H1 (cell line): ENCODE results near the gene PAWR.

Experiments used
- PHF8 ChIP-seq: fragments of 200-600 bp; sonication (generic); conservative IDR thresholded peaks from 2 replicates; pipeline ENCODE4 v1.7.1; 2012; ENCODE audit warnings: low read depth, mild to moderate bottlenecking, inconsistent platforms, low read length, moderate library complexity
- POU5F1 ChIP-seq: IDR thresholded peaks from 2 replicates; pipeline ENCODE4 v1.6.1; 2011; ENCODE audit warnings: low read depth, mild to moderate bottlenecking, low read length, moderate library complexity
- SP4 ChIP-seq: IDR thresholded peaks from 2 replicates; pipeline ENCODE4 v1.6.1; 2012; ENCODE audit warnings: low read length, inconsistent platforms
- ZNF274 ChIP-seq: IDR thresholded peaks from 2 replicates; pipeline ENCODE4 v1.7.0; 2012; ENCODE audit warnings: low read length, borderline replicate concordance; ENCODE audit errors: extremely low read depth
- TF ChIP-seq, protein P1 (sequence below), 3 experiments: IDR thresholded peaks; 1 replicate in 2 of 3; 2 replicates in 1 of 3; pipeline versions ENCODE4 v1.5.1 to v1.6.1; 2011; ENCODE audit warnings: low read length in 3 of 3, mild to moderate bottlenecking in 3 of 3, inconsistent platforms in 2 of 3, low read depth in 1 of 3, moderate library complexity in 1 of 3; ENCODE audit not compliant: insufficient read depth in 1 of 3; ENCODE audit errors: control extremely low read depth in 1 of 3
- TF ChIP-seq, protein P2 (sequence below): IDR thresholded peaks from 2 replicates; pipeline ENCODE4 v1.6.1; 2011; ENCODE audit warnings: low read length, improper control_type of control experiment

DNA sequence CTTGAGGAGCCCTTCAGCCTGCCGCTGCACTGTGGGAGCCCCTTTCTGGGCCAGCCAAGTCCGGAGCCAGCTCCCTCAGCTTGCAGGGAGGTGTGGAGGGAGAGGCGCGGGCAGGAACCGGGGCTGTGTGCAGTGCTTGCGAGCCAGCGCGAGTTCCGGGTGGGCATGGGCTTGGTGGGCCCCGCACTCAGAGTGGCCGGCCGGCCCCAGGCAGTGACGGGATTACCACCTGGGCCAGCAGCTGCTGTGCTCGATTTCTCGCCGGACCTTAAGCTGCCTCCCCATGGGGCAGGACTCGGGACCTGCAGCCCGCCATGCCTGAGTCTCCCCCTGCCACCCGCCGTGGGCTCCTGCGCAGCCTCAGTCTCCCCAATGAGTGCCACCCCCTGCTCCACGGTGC, 116.9 kb downstream of the PAWR start:
- TF ChIP-seq, protein P1, sequence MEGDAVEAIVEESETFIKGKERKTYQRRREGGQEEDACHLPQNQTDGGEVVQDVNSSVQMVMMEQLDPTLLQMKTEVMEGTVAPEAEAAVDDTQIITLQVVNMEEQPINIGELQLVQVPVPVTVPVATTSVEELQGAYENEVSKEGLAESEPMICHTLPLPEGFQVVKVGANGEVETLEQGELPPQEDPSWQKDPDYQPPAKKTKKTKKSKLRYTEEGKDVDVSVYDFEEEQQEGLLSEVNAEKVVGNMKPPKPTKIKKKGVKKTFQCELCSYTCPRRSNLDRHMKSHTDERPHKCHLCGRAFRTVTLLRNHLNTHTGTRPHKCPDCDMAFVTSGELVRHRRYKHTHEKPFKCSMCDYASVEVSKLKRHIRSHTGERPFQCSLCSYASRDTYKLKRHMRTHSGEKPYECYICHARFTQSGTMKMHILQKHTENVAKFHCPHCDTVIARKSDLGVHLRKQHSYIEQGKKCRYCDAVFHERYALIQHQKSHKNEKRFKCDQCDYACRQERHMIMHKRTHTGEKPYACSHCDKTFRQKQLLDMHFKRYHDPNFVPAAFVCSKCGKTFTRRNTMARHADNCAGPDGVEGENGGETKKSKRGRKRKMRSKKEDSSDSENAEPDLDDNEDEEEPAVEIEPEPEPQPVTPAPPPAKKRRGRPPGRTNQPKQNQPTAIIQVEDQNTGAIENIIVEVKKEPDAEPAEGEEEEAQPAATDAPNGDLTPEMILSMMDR (IDR thresholded peaks at IDR 0.05; ENCODE audit: control extremely low read depth in 1 of 3, insufficient read depth in 1 of 3, low read depth in 1 of 3, low read length in 3 of 3): no peak
- no peak for TF ChIP-seq PHF8
- no peak for TF ChIP-seq SP4
- no peak for TF ChIP-seq POU5F1
- TF ChIP-seq ZNF274: no peak
- TF ChIP-seq, protein P2, sequence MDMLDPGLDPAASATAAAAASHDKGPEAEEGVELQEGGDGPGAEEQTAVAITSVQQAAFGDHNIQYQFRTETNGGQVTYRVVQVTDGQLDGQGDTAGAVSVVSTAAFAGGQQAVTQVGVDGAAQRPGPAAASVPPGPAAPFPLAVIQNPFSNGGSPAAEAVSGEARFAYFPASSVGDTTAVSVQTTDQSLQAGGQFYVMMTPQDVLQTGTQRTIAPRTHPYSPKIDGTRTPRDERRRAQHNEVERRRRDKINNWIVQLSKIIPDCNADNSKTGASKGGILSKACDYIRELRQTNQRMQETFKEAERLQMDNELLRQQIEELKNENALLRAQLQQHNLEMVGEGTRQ: no peak
